ENCODE data around the gene RXRA.

Gene RXRA

DNA sequence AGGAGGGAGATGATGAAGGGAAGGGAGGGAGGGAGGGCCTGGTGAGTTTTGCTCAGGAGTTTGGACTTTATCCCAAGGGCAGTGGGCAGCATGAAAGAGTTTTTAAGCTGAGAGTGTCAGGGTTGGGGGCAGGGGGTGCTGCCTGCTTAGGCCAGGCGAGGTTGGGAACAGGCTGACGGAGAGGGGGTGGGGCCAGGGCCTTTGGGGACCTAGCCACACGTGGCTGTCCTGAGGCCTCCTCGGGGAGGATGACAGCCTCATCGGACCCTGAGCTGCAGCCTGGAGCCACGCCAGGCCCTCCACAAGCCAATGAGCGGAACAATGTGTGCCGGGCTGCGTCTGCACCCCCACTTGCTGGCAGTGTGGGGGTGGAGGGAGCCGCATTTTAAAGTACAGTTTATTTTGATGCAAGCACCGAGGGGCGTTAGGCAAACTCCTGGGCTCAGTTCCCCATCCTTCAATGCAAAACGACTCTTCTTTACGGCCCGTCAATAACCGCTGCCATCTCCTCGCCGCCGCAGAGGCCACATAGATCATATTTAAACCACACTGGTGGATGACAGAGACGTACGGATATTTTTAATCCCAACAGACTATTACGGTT lies 5.3 kb upstream of the RXRA start:
- TF ChIP-seq POLR2A (IDR thresholded peaks at IDR 0.05; ENCODE audit: low read depth, low read length), result no peak
- FAIRE-seq, result no peak
- no peak for DNase-seq (ENCODE audit: insufficient read length, low spot score)

DNA sequence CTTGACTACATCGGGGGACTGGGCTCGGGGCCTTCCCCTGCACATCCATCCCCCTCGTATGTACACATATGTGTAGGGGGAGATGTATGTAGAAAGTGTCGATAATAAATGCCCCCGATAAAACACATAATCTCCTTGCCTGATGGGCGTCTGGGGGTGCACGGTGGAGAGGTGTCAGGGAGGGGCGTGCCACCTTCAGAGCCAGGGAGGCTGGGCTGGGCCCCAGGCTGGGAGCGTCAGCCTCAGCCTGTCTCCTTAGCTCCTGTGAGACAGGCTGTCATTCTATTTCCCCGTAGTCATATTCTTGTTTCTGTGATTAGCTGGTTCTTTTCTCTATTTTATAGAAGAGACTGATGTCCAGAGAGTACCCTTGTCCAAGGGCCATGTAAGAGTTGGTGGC lies 4.7 kb upstream of the RXRA start:
- FAIRE-seq, result no peak
- no peak for TF ChIP-seq POLR2A (IDR thresholded peaks at IDR 0.05; ENCODE audit: low read depth, low read length)
- no peak for DNase-seq (ENCODE audit: insufficient read length, low spot score)

- TF ChIP-seq POLR2A (IDR thresholded peaks at IDR 0.05; ENCODE audit: low read depth, low read length), result no peak
- FAIRE-seq (no peak), DNase-seq (ENCODE audit: insufficient read length, low spot score) (no peak)
Measured at GRCh38 chr9:134321946-134322741, 4.1 kb upstream of the RXRA start.

GRCh38 chr9:134322781-134323241 lies 3.4 kb upstream of the RXRA start:
- no peak for DNase-seq (ENCODE audit: insufficient read length, low spot score)
- FAIRE-seq, result no peak
- no peak for TF ChIP-seq POLR2A (IDR thresholded peaks at IDR 0.05; ENCODE audit: low read depth, low read length)

GRCh38 chr9:134323741-134324358 lies 2.4 kb upstream of the RXRA start:
- TF ChIP-seq POLR2A (IDR thresholded peaks at IDR 0.05; ENCODE audit: low read depth, low read length), result no peak
- no peak for FAIRE-seq
- no peak for DNase-seq (ENCODE audit: insufficient read length, low spot score)

DNA sequence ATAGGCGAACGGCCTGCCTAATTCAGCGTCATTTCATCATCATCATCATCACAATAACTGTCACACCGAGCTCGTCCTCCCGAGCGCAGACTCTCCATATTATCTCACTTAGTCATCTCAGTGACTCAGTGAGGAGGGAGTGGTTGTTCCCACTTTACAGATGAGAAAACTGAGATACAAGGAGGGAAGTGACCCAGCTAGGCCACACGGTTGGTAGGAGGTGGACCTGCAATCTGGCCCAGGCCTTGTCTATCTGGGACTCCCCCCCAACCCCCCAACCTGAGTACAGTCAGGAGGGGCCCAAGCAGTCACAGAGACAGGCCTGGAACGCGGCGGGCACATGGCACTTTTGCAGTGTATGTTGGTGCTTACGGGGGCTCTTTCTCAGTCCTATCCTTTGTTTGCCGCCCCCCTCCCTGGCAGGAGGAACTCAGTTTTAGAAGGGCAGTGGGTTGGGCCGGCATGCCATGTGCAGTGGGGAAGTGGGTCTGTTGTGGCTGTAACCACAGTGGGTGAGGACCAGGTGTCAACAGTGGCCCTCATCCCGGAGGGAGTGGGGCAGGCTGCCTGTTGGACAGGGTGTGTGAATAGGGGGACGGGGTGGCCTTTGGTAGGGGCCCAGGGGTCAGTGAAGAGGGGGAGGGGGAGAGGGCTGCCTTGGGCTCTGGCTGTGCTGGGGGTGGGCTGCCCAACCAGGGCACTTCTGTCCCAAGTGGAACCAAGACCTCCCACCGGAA lies 1.7 kb upstream of the RXRA start:
- DNase-seq (ENCODE audit: insufficient read length, low spot score) (peak; percentile 87), FAIRE-seq (no peak)
- no peak for TF ChIP-seq POLR2A (IDR thresholded peaks at IDR 0.05; ENCODE audit: low read depth, low read length)

GRCh38 chr9:134325096-134325812 lies 1.0 kb upstream of the RXRA start:
- FAIRE-seq (no peak), DNase-seq (ENCODE audit: insufficient read length, low spot score) (peak; percentile 90)
- TF ChIP-seq POLR2A (IDR thresholded peaks at IDR 0.05; ENCODE audit: low read depth, low read length), result 0 out of 2 replicates have a peak, but pooled peaks have one; percentile 8

DNA sequence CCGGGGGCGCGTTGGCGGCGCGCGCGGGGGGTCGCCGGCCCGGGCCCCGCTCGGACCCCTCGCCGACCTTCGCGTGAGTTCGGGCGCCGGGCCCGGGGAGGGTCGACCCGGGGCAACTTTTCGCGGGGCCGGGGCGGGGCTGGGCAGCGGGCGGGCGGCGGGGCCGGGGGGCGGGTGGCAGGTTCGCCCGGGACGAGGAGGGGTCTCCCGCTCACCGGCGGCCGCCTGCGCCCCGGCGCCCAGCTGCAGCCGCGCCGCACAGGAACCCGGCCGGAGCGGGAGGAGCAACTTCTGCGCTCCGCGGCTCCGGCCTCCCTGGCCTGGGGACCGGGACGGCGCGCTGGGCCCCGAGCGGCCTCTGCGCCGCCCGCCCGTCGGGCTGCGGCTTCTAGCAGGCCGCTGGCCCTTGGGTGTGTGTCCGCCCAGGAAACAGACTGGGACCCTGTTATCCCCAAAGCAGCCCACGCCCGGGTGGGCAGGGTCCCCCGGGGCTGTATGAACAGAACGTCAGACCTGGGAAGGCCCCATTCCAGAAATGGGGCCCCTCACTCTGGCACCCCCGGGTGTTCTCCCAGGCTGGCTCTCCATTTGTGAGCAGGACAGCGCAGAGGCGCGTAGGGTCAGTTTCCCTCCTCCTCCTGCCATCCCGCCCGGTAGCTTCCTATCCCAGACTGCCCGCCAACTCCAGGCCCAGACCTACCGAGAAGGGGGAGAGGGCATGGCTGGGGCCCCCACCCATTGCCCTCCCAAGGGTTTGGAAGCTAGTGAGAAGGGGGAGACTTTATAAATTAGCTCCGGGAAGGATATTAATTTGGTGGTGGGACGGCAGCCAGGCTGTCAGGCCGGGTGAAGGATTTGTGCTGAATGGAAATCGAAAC lies 708 bp downstream of the RXRA start:
- FAIRE-seq, result no peak
- peak; percentile 92 for DNase-seq (ENCODE audit: insufficient read length, low spot score)

GRCh38 chr9:134327671-134328231 lies 1.5 kb downstream of the RXRA start:
- DNase-seq (ENCODE audit: insufficient read length, low spot score) (no peak), FAIRE-seq (no peak)
- TF ChIP-seq POLR2A (IDR thresholded peaks at IDR 0.05; ENCODE audit: low read depth, low read length), result no peak

More for the DNA sequence above, 708 bp downstream of the RXRA start:
- no peak for TF ChIP-seq POLR2A (IDR thresholded peaks at IDR 0.05; ENCODE audit: low read depth, low read length)

DNA sequence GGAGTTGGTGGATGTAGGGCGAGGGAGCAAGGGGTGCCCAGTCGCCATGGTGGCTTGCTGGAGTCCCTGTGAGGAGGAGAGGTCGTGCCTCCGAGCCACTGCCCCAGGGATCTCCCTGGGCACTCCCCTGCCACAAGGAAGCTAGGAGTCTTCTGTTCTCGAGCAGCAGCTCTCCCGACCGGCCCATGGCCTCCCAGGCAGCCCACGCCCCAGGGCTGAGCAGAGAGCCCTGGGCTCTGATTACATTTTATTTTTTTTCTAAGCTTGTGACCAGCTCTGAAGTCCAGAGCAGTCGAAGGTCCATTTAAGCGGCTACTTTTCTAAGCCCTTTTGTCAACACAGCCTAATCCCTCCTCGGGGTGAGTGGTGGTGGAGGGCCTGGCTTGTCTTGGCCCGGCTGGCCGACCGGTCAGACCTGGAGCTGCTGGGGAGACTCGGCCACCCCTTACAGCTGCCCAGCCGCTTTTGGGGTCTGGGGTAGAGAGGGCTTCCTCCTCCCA lies 2.1 kb downstream of the RXRA start:
- DNase-seq (ENCODE audit: insufficient read length, low spot score) (no peak), FAIRE-seq (no peak)

DNA sequence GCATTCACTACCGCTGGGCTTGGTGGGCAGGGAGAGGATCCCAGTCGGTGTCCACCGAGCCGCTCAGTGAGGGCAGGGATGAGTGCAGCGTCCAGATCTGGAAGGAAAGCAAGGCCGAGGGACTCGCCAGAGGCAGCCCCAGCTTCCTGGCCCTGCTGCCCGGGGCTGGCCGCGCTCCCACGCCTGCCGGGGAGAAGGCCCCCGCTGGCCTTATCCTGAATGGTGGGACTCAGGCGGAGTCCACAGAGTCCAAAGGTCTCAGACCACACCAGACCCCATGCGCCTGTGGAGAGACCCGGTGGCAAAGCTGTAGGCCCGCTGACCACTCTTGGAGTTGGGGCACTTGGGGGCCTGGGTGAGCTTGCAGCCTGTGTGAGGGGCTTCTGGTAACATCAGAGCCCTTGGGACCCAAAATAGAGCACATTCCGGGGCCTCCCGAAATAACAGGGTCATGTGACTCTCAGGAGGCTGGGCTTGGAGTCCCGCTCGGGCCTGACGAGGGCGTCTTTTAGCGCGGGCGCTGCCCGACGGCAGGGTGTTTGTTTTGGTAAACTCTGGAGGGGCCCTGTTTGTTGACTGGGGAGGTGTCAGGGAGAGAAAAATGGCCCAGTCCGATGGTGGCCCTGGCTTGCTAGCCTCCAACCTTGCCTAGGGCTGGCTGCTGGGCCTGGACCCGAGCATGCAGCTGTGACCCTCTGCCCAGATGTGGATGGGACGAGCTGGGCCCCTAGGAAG lies 2.8 kb downstream of the RXRA start:
- no peak for TF ChIP-seq POLR2A (IDR thresholded peaks at IDR 0.05; ENCODE audit: low read depth, low read length)
- no peak for DNase-seq (ENCODE audit: insufficient read length, low spot score)
- no peak for FAIRE-seq

More for the DNA sequence above, 2.1 kb downstream of the RXRA start:
- no peak for TF ChIP-seq POLR2A (IDR thresholded peaks at IDR 0.05; ENCODE audit: low read depth, low read length)

DNA sequence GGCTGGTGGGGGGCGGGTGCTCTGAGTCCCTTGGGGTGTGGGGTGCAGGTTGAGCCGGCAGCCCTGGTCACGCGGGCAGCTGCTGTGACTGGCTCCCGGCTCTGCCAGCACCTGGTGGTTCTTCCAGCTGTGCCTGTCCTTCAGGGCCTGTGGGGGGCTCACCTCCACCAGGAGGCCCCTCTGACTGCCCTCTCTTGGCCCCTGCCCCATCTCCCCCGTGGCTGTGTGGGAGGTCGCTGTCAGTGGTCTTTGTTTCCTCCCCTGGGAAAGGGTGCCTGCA lies 3.3 kb downstream of the RXRA start:
- TF ChIP-seq POLR2A (IDR thresholded peaks at IDR 0.05; ENCODE audit: low read depth, low read length), result no peak
- DNase-seq (ENCODE audit: insufficient read length, low spot score) (no peak), FAIRE-seq (no peak)

Measured in H54 (cell line).